Tibial artery (tissue), 4 donors: ENCODE results near the gene SNAP29.
"Not testable (repeated sequence)": the region's sequence is repeated elsewhere in the genome, so short reads cannot be mapped to it uniquely, and the experiment has no call there.

Source experiments
- DNase-seq, 2 donors: peaks; one replicate each; pipeline ENCODE4 v3.0.0-alpha.2; 2019
- H3K27ac ChIP-seq, 2 donors: fragments of 200-600 bp; sonication (generic) in 1 of 2; 1 replicate in 1 of 2; 2 replicates in 1 of 2; pipeline ENCODE4 v1.5.1; 2018 to 2019; ENCODE audit warnings: mild to moderate bottlenecking in 1 of 2
- H3K27me3 ChIP-seq, 2 donors: fragments of 200-600 bp; sonication (generic) in 1 of 2; one replicate each; pipeline versions ENCODE4 v1.5.1 to v1.6.0; 2016 to 2019
- H3K36me3 ChIP-seq, 3 donors: fragments of 200-600 bp; sonication (generic) in 2 of 3; one replicate each; pipeline ENCODE4 v1.5.1; 2016 to 2019; ENCODE audit warnings: mild to moderate bottlenecking in 2 of 3
- H3K4me1 ChIP-seq, 4 donors: fragments of 200-600 bp; sonication (generic) in 2 of 4; 1 replicate in 3 of 4; 2 replicates in 1 of 4; pipeline ENCODE4 v1.5.1; 2016 to 2019
- H3K4me3 ChIP-seq, 2 donors: fragments of 200-600 bp; sonication (generic) in 1 of 2; 1 replicate in 1 of 2; 2 replicates in 1 of 2; pipeline ENCODE4 v1.5.1; 2018 to 2019; ENCODE audit warnings: mild to moderate bottlenecking in 2 of 2
- H3K9me3 ChIP-seq, 3 donors: fragments of 200-600 bp; sonication (generic) in 1 of 3; one replicate each; pipeline ENCODE4 v1.5.1; 2016 to 2019
- CTCF ChIP-seq, 2 experiments: fragments of 200-600 bp in 1 of 2; fragments of 450-650 bp in 1 of 2; IDR thresholded peaks; one replicate each; pipeline ENCODE4 v1.5.1; 2017 to 2019; ENCODE audit warnings: antibody characterized with exemption in 2 of 2, mild to moderate bottlenecking in 1 of 2, moderate library complexity in 1 of 2
- intact Hi-C: fragments of 100-400 bp; cut with DNase I; formaldehyde crosslinking; loops from one replicate; pipeline ENCODE4 v1.15.0; 2023; ENCODE audit warnings: low total_unique reads

The SNAP29 gene

GRCh38 chr22:20930004-20930403 is 71.2 kb downstream of the SNAP29 start:
- H3K27me3 ChIP-seq = no peaks in the 10 kb centered on the region
- no peak for DNase-seq
- H3K27ac ChIP-seq = no peak overlapping the region
- intact Hi-C loops = no loop called here
- H3K4me3 ChIP-seq = no peak overlapping the region
- TF ChIP-seq CTCF (IDR thresholded peaks at IDR 0.05) = no peak
- H3K4me1 ChIP-seq = peaks cover 0 to 22% (median 12%) of the 10 kb centered on the region in 4 donors
- H3K9me3 ChIP-seq = no peaks in the 10 kb centered on the region
- peaks cover 3 to 16% (median 13%) of the 10 kb centered on the region in 3 donors for H3K36me3 ChIP-seq

GRCh38 chr22:20930435-20930834 is 71.6 kb downstream of the SNAP29 start:
- peak in 1 of 2 donors; percentile 24 for DNase-seq

DNA sequence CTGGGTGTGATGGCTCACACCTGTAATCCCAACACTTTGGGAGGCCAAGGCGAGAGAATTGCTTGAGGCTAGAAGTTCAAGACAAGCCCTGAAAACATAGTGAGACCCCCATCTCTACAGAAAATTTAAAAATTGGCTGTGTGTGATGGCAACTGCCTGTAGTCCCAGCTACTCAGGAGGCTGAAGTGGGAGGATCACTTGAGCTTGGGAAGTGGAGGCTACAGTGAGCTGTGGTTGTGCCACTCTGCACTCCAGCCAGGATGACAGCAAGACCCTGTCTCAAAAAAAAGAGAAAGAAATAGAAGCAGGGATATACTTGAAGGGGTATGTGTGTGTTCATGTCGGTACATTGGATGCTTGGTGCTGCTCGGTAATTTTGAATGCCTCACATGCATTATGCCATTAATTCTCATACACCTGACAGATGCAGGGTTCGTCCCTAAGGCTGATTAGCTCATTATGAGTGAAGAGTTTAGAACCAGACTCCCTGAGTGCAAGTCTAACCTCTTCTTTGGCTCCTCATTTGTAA is 72.4 kb downstream of the SNAP29 start:
- Histone ChIP-seq H3K4me1 (peaks cover 0 to 28% (median 16%) of the 10 kb centered on the region in 4 donors), H3K27me3 (no peaks in the 10 kb centered on the region), H3K9me3 (no peaks in the 10 kb centered on the region), H3K4me3 (no peak overlapping the region), H3K27ac (no peak overlapping the region), H3K36me3 (peaks cover 7 to 25% (median 23%) of the 10 kb centered on the region in 3 donors)
- intact Hi-C loops = loop anchor here (1.0 kb wide), 1 partner anchor 37 kb away; no protein-coding TSS in a partner anchor
- no peak for DNase-seq
- no peak for TF ChIP-seq CTCF (IDR thresholded peaks at IDR 0.05)

More at GRCh38 chr22:20930435-20930834, 71.6 kb downstream of the SNAP29 start:
- Histone ChIP-seq H3K4me1 (peaks cover 0 to 22% (median 13%) of the 10 kb centered on the region in 4 donors), H3K36me3 (peaks cover 5 to 20% (median 18%) of the 10 kb centered on the region in 3 donors)
- H3K27ac ChIP-seq, H3K4me3 ChIP-seq, intact Hi-C loops, H3K9me3 ChIP-seq, H3K27me3 ChIP-seq: not testable (repeated sequence)

- Histone ChIP-seq H3K4me3 (no peak overlapping the region), H3K4me1 (peaks cover 0 to 44% (median 25%) of the 10 kb centered on the region in 4 donors), H3K9me3 (no peaks in the 10 kb centered on the region), H3K36me3 (peaks cover 12 to 39% (median 34%) of the 10 kb centered on the region in 3 donors), H3K27me3 (no peaks in the 10 kb centered on the region), H3K27ac (no peak overlapping the region)
- intact Hi-C loops = no loop called here
- no peak for TF ChIP-seq CTCF (IDR thresholded peaks at IDR 0.05)
- no peak for DNase-seq
Measured at GRCh38 chr22:20933910-20934309, 75.1 kb downstream of the SNAP29 start.

GRCh38 chr22:20935049-20935448 is 76.2 kb downstream of the SNAP29 start:
- peaks cover 12 to 39% (median 34%) of the 10 kb centered on the region in 3 donors for H3K36me3 ChIP-seq
- intact Hi-C loops, DNase-seq, H3K9me3 ChIP-seq, H3K4me3 ChIP-seq, H3K27ac ChIP-seq, H3K27me3 ChIP-seq: not testable (repeated sequence)
- peaks cover 0 to 49% (median 28%) of the 10 kb centered on the region in 4 donors for H3K4me1 ChIP-seq

- Histone ChIP-seq H3K36me3 (peaks cover 12 to 39% (median 34%) of the 10 kb centered on the region in 3 donors), H3K4me1 (peaks cover 0 to 54% (median 32%) of the 10 kb centered on the region in 4 donors)
- H3K4me3 ChIP-seq, H3K27me3 ChIP-seq, intact Hi-C loops, DNase-seq, H3K9me3 ChIP-seq, H3K27ac ChIP-seq: not testable (repeated sequence)
Measured at GRCh38 chr22:20935780-20936539, 77.2 kb downstream of the SNAP29 start.
